EL (cell line): ENCODE data around the gene MSANTD1.

ENCODE experiments used
- DNase-seq: peaks from one replicate; pipeline ENCODE4 v3.0.0-alpha.2; 2016

Gene MSANTD1

DNA sequence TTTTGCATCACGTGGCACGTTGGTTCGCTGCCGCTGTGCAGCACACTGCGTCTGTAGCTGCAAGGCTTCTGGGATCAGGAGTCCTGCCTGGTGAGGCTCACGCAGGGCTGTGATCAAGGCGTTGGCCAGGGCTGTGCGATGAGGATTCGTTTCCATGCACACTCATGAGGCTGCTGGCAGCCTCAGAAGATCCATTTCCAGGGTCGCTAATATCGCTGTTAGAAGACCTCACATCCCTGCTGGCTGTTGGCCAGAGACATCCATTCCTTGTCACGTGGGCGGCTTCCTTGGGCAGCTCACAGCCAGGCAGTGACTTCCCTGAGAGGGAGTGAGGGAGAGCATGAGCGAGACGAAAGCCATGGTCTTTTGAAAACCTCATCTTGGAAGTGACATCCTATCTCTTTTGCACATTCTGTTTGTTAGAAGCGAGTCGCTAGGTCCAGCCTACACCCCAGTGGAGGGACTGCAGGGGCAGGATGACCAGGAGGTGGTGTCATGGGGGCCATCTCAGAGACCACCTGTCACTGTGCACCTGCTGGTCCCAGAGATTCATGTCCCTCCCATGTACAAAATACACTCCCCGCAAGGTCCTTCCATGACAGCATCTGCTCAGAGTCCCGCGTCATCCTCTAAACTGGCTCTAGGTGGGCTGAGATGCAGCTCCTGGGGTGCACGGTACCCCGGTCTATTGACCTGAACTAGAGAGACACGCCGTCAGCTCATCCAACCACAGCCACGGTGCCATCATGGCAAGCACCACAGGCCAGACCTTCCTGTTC is 56.1 kb downstream of the MSANTD1 start:
- peak; percentile 26 for DNase-seq

DNA sequence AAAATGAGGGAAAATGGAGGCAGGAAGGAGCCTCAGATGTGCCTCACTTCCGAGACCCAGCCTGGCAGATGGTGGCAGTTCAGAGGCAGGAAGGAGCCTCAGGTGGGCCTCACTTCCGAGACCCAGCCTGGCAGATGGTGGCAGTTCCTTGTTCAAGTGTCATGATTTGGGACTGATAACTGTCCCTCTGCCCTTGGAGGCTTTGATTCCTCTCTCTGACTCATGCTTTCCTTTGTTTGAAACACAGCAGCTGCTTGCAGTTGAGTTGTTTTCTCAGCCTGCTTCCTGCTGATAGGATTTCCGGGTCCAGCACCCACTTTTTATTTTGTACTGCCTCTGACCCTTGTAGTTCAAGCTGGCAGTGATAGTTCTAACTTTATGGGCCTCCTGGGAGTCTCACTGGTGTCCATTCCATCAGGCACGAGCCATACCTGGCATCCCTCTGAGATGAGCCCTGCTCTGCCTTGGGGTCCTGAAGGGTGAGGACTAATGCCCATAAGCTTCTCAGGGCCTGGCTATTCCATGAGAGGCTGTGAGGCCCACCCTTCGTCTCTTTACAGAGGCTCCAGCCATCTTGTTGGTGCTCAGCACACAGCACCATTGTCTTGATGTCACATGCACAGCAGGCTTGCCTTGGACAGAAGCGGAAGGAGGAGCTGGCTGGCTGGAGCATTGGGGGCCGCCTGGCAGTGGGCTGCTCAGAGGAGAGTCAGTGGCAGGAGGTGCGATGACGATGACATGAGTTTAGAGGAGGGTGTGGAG is 56.8 kb downstream of the MSANTD1 start:
- peak; percentile 34 for DNase-seq
